Bone marrow (tissue), 2 donors: ENCODE results near the gene ILDR1.
A peak's percentile ranks its signal among the peaks of the same experiment; 100 is the strongest.

Experiments
- DNase-seq, 2 donors: peaks; one replicate each; lab custom pipeline; 2025; lab: John Stamatoyannopoulos, UW

The ILDR1 gene

GRCh38 chr3:121992601-121993560 is 29.2 kb downstream of the ILDR1 start:
- DNase-seq = no peak

DNA sequence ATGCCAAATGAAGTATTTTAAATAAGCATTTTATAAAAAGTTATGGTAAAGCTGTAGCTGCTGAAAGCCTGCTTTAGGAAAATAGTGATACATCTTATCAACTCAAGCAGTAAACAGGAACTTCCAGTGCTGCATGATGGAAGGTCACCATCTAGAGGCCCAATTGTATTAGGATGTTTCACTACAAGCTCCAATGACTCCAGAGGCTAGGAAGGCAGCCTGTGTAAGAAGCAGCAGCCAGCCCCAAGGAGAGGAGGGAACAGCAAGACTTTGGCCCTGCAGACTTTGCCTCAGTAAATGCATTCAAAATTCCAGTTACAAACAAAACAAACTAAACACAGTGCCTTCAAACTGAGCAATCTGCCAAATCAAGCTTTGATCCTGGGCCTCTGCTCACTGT is 32.1 kb downstream of the ILDR1 start:
- no peak for DNase-seq

DNA sequence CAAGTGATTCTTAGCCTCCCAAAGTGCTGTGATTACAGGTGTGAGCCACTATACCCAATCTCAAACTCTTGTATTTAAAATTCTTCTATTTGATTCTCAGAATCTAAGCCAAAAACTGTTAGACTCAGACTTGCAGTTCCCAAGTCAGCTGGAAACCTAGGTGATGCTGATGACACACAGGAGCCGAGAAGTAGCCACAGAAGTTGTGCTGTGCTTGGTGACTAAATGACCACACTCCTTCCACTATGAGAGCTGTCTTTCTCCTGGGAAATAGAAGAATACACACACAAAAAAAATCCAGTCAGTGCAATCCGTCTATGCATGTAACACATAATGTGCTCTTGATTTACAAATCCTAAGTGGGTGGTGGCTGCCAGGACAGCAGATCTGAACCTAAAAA is 33.9 kb downstream of the ILDR1 start:
- DNase-seq = no peak

GRCh38 chr3:121985846-121986245 is 36.2 kb downstream of the ILDR1 start:
- no peak for DNase-seq

DNA sequence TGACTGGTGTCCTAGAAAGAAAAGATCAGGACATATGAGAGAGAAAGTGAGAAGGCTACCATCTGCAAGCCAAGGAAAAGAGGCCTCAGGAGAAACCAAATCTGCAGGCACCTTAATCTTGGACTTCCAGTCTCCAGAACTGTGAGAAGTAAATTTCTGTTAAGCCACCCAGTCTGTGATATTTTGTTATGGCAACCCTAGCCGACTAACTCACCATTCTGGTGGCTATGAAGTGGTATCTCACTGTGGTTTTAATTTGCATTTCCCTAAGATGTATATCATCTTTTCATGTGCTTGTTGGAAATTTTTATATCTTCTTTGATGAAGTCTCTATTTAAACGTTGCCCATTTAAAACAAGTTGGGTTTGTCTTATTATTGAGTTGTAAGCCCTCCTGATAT is 40.6 kb downstream of the ILDR1 start:
- DNase-seq = no peak

DNA sequence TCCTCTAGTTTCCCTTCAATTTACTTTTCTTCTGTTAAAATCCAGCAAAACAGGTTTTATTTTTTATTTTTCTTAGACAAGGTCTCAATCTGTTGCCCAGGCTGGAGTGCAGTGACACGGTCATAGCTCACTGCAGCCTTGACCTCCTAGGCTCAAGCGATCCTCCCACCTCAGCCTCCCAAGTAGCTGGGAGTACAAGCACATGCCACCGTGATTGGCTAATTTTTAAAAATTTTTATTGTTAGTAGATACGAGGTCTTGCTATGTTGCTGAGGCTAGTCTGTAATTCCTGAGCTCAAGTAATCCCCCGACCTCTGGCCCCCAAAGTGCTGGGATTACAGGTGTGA is 41.6 kb downstream of the ILDR1 start:
- no peak for DNase-seq

- no peak for DNase-seq
Measured at GRCh38 chr3:121979734-121980449, 42.2 kb downstream of the ILDR1 start.

GRCh38 chr3:121979246-121979645 is 42.8 kb downstream of the ILDR1 start:
- DNase-seq = no peak

DNA sequence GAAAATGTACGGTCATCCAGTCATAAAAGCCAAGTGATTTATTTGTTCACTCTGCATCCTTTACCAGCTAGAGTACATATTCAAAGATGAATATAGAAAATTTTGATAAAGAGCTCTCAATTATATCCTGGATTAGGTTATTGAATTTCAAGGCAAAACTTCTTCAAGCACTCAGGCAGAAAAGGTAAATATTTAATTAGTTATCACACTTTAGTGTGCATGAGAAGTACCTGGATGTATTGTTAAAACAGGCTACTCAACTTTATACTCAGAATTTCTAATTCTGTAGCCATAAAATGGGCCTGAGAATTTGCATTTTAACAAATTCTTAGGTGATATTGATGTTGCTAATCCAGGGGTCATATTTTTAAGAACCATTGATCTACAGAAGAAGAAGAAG is 45.3 kb downstream of the ILDR1 start:
- DNase-seq = no peak

DNA sequence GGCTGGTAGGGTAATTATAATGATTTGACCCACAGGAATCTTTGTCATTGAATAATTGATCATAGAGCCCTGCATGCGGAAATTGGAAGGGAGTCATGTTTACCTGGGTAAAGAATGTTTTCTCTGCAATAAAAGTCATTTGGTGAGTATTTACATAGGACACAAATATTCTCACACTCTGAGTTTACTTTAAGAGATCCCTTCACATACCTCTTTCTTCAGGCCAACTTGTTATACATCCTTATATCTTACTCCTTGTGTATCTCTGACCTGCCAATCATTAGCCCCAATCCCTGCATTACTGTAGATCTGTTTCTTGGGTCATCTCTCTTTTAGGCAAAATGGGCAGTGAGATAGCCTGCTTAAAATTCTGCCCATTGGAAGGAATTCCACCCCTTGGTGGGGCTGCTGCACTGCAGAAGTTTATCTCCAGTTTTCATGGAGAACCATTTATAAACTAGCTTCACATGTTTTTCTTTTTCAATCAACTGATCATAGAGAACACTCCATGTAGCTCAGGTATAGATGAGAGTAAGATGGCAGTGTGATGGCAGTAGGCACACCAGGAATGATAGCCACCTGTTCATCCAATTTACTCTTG is 46.2 kb downstream of the ILDR1 start:
- DNase-seq = no peak

DNA sequence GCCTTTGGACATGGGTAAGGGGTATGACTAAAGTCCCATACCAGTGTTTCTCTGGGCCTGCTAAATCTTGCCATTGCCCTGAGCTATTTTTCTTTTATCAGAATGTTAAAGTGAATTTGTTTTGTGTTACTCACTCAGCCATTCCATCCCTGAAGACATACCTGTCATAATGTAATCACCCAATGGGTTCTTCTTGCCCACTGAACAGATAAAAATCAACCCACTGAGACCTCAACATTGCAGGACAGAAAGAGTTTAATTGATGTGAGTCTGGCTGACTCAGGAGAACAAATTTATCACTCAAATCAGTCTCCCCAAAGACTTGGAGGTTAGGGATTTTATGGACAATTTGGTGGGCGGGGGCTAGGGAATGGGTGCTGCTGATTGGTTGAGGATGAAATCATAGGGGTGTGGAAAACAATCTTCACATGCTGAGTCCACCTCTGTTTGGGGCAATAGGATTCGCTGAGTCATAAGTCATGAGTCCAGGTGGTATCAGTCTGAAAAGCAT is 47.4 kb downstream of the ILDR1 start:
- no peak for DNase-seq

DNA sequence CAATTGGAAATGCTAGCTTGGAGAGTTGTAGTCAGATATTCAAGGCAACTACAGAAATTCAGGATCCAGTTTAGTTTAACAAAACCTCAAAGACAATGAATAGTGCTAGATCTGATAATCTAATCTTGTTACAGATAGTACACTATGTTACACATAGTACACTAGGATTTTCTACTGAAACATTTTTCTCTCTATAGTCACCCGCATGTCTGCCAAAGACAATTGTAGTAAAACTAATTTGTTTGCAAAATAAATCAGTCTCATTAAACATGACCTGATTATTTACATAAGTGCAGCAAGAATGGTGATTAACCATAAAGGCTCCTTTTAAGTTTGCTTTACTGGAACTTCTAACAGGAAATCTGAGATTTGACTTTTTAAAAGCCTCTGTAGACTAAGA is 52.0 kb downstream of the ILDR1 start:
- DNase-seq = no peak

DNA sequence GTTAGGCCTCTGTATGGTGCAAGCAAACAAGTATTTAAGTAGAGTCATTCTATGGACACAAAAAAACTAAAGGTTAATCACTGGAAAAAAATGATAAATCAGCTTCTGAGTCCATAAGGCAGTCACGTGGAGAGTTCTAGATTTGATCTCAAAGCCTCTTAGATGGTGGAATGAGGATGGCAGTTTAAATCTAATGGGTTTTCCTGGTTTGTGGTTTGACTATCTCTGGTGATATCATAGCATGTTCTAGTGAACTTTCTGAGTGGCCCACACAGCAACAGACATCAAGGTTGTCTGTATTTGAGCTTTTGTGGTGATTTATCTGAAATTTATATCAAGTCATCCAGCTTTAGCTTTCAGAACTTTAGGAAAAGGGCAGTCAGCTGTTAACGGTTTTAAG is 52.4 kb downstream of the ILDR1 start:
- DNase-seq = no peak

DNA sequence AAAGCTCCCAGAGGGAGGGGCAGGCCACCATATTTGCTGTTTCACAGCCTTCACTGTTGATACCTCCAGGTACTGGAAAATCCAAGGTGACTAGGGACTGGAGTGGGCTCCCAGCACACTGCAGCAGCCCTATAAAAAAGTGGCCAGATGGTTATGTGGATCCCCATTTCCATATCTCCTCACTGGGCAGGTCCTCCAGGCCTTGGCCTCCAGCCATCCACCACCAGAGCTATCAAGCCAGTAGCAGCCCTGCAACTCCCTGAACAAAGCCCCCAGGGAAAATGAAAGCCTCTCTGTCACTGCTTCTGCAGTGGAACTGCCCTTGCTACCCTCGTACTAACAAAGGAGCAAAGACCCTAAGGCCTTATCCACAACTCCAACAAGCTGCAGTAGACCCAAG is 58.4 kb downstream of the ILDR1 start:
- DNase-seq = no peak

GRCh38 chr3:121962443-121962842 is 59.6 kb downstream of the ILDR1 start:
- no peak for DNase-seq

- no peak for DNase-seq
Measured at GRCh38 chr3:121961283-121961682, 60.8 kb downstream of the ILDR1 start.

DNA sequence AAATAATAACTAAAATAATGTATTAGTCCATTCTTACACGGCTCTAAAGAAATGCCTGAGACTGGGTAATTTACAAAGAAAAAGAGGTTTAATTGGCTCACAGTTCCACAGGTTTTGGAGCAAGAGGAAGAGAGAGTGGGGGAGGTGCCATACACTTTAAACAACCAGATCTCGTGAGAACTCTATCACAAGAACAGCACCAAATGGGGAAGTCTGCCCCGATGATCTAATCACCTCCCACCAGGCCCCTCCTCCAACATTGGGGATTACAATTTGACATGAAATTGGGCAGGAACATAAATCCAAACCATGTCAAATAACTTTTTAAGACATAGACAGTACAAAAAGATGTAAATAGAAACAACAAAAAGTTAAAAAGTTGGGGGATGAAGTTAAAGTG is 63.2 kb downstream of the ILDR1 start:
- DNase-seq = peak in 1 of 2 donors; percentile 16

DNA sequence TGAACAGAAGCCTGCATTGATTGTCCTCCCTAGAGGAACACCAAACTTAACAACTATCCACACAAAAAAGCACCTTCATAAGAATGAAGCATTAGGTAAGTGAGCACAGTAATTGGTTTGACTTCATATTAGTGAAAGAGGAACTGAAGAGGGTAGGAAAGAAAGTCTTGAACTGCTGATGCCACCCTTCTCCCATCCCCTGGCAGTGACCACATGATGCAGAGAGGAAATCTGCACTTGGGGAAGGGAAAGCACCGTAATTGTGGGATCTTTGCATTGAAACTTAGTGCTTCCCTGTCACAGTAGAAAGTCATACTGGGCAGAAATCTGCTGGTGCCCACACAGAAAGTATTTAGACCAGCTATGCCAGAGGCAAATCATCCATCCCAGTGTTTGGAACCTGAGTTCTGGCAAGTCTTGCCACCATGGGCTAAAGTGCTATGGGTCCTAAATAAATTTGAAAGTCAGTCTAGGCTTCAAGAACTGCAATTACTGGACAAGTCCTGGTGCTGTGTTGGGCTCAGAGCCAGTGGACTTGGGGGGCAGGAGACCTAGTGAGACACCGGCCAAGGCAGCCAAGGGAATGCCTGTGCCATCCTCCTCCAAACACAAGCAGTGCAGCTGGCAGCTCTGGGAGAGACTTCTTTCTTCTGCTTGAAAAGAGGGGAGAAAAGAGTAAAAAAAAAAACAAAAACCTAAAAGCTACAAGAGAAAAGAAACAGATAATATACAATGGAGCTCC is 64.2 kb downstream of the ILDR1 start:
- peak in 1 of 2 donors; percentile 62 for DNase-seq

GRCh38 chr3:121956363-121956762 is 65.7 kb downstream of the ILDR1 start:
- no peak for DNase-seq

DNA sequence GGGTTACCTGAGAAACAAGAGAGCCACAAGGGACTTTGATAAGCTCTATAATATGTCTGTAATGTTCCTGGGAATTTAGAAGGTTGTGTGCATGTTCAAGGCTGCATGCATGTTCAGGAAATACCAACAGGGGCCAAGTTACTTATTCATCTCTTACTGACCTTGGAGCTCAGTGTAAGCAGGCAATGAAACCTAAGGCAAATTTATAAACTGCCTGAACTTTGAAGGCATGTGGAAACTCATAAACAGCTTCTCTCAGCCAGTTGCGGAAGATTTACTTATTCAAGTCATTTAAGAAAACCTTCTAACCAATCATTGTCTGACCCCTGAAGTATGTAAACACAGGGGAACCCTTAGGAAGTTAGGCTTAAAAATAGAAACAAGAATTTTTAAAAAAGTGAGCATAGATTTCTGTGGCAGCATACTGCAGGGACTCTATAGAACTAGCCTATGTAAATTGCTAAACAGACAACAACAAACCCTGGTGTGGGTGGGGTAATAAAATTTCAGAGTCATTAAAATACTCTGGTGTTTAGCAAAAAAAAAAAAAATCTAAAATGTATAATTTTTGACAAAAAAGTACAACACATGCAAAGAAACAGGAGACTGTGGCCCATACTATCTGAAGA is 70.6 kb downstream of the ILDR1 start:
- DNase-seq = no peak

DNA sequence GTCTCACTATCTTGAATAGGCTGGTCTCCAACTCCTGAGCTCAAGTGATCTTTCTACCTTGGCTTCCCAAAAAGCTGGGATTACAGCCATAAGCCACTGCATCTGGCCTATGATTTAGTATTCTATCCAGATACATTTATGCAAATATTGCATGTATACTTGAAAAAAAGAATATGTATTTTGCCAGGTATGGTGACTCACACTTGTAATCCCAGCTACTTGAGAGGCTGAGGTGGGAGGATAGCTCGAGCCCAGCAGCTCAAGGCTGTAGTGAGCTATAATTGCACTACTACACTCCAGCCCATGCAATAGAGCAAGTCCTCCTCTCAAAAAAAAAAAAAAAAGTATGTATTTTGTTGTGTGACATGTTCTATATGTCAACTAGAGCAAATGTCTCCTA is 73.4 kb downstream of the ILDR1 start:
- no peak for DNase-seq

- DNase-seq = no peak
Measured at GRCh38 chr3:121943431-121943830, 78.6 kb downstream of the ILDR1 start.
